Ovary (tissue), 3 donors: ENCODE data around the gene UBE2I.

Experiments used
- EP300 ChIP-seq: sonication (generic); formaldehyde crosslinking; IDR thresholded peaks from one replicate; pipeline ENCODE4 v1.6.1; 2017; ENCODE audit warnings: antibody characterized with exemption
- POLR2A ChIP-seq: fragments of 450-650 bp; IDR thresholded peaks from one replicate; pipeline ENCODE4 v1.6.1; 2017; ENCODE audit warnings: antibody characterized with exemption, mild to moderate bottlenecking, moderate library complexity
- TF ChIP-seq, protein P1 (sequence below), 3 donors: fragments of 450-650 bp in 2 of 3; fragments of 200-600 bp in 1 of 3; IDR thresholded peaks; one replicate each; pipeline versions ENCODE4 v1.5.1 to v1.8.0; 2016 to 2022; ENCODE audit warnings: antibody characterized with exemption in 3 of 3, mild to moderate bottlenecking in 1 of 3
- donor health status: DM: no; HTN: no; CAD: no.

DNA sequence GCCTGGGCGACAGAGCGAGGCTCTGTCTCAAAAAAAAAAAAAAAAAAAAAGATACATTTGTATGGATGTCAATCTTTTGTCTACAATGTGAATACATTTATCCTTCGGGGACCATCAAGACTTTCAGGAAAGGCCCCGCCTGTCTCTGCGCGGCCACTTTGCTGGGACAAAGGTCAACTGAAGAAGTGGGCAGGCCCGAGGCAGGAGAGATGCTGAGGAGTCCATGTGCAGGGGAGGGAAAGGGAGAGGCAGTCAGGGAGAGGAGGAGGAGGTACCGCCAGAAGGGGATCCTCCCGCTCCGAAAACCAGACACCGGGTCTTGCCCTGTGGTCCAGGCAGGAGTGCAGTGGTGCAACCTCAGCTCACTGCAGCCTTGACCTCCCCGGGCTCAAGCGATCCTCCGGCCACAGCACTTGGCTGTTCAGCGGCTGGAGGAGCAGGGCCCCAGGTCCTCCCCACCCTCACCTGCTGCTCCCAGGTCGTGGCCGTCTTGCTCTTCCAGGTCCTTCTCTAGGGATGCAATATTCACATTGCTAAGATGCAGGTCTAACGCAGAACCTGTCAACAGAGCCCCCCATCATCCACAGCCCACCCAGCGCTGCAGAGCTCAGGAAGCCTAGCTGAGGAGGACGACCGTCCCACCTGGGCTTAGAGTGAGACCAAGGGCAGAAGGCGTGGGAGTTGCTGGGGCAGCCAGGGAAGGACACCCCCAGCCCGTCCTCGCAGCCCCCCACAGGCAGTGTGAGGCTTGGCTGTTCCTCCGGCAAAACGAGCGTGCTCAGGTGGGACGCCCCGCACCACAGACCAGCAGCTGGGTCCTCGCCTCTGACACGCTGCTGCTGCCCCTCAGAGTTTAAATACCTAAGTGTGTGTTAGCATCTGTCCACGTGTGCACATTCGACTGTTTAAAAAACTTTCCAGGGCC is 61.9 kb downstream of the UBE2I start:
- TF ChIP-seq, protein P1, sequence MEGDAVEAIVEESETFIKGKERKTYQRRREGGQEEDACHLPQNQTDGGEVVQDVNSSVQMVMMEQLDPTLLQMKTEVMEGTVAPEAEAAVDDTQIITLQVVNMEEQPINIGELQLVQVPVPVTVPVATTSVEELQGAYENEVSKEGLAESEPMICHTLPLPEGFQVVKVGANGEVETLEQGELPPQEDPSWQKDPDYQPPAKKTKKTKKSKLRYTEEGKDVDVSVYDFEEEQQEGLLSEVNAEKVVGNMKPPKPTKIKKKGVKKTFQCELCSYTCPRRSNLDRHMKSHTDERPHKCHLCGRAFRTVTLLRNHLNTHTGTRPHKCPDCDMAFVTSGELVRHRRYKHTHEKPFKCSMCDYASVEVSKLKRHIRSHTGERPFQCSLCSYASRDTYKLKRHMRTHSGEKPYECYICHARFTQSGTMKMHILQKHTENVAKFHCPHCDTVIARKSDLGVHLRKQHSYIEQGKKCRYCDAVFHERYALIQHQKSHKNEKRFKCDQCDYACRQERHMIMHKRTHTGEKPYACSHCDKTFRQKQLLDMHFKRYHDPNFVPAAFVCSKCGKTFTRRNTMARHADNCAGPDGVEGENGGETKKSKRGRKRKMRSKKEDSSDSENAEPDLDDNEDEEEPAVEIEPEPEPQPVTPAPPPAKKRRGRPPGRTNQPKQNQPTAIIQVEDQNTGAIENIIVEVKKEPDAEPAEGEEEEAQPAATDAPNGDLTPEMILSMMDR (IDR thresholded peaks at IDR 0.05): no peak
- no peak for TF ChIP-seq POLR2A
- no peak for TF ChIP-seq EP300
